H9 (cell line): ENCODE results near the gene SLC37A4. TPM values are rescaled to one million over a fixed set of nuclear protein-coding genes. Genes with fewer than 3 reads are reported as not detected.

Experiments
- DNase-seq: peaks from one replicate; pipeline ENCODE4 v3.0.0-alpha.2; 2017
- H2AFZ ChIP-seq: one replicate; pipeline ENCODE4 v1.6.1; 2013; ENCODE audit warnings: mild to moderate bottlenecking, low read length, control low read depth, moderate library complexity
- H2AK5ac ChIP-seq: 2 replicates; pipeline ENCODE4 v1.6.1; 2013; ENCODE audit warnings: low read length, control low read depth, mixed read lengths; ENCODE audit not compliant: insufficient read length
- H2BK120ac ChIP-seq: one replicate; pipeline ENCODE4 v1.6.1; 2013; ENCODE audit warnings: low read depth, mild to moderate bottlenecking, low read length, control low read depth, inconsistent platforms; ENCODE audit not compliant: poor library complexity, severe bottlenecking
- H2BK12ac ChIP-seq: 2 replicates; pipeline ENCODE4 v1.6.1; 2013; ENCODE audit warnings: low read length, control low read depth, mixed read lengths, low read depth; ENCODE audit not compliant: insufficient read length
- H2BK15ac ChIP-seq: 2 replicates; pipeline ENCODE4 v1.6.1; 2013; ENCODE audit warnings: low read depth, low read length, control low read depth
- H2BK20ac ChIP-seq: one replicate; pipeline ENCODE4 v1.6.1; 2013; ENCODE audit warnings: low read depth, mild to moderate bottlenecking, low read length, control low read depth, inconsistent platforms; ENCODE audit not compliant: poor library complexity, severe bottlenecking
- H2BK5ac ChIP-seq: 2 replicates; pipeline ENCODE4 v1.6.1; 2013; ENCODE audit warnings: low read length, control low read depth, mixed read lengths; ENCODE audit not compliant: insufficient read length
- H3K14ac ChIP-seq: 2 replicates; pipeline ENCODE4 v1.6.1; 2013; ENCODE audit warnings: low read length, control low read depth; ENCODE audit not compliant: insufficient read depth
- H3K18ac ChIP-seq: 2 replicates; pipeline ENCODE4 v1.6.1; 2013; ENCODE audit warnings: low read depth, mild to moderate bottlenecking, mixed read lengths, low read length, control low read depth; ENCODE audit not compliant: insufficient read length
- H3K23ac ChIP-seq: 2 replicates; pipeline ENCODE4 v1.6.1; 2013; ENCODE audit warnings: low read length, control low read depth, mixed read lengths, low read depth; ENCODE audit not compliant: insufficient read length
- H3K23me2 ChIP-seq: 2 replicates; pipeline ENCODE4 v1.6.1; 2013; ENCODE audit warnings: low read depth, mild to moderate bottlenecking, mixed read lengths, low read length, control low read depth; ENCODE audit not compliant: insufficient read length, poor library complexity, severe bottlenecking
- H3K27ac ChIP-seq: 2 replicates; pipeline ENCODE4 v1.5.1; 2013; ENCODE audit warnings: low read length, control low read depth, mixed read lengths, low read depth; ENCODE audit not compliant: insufficient read length
- H3K27me3 ChIP-seq: 2 replicates; pipeline ENCODE4 v1.6.1; 2013; ENCODE audit warnings: low read length, control low read depth, inconsistent platforms; ENCODE audit not compliant: insufficient read depth
- H3K4ac ChIP-seq: 2 replicates; pipeline ENCODE4 v1.6.1; 2013; ENCODE audit warnings: low read depth, mild to moderate bottlenecking, control low read depth, inconsistent platforms, low read length, moderate library complexity
- H3K4me1 ChIP-seq: 2 replicates; pipeline ENCODE4 v1.6.1; 2013; ENCODE audit warnings: low read length, control low read depth, inconsistent platforms; ENCODE audit not compliant: insufficient read depth
- H3K4me2 ChIP-seq: 2 replicates; pipeline ENCODE4 v1.6.1; 2013; ENCODE audit warnings: low read length, control low read depth, mixed read lengths; ENCODE audit not compliant: insufficient read length, insufficient read depth
- H3K56ac ChIP-seq: 2 replicates; pipeline ENCODE4 v1.6.1; 2013; ENCODE audit warnings: low read depth, mild to moderate bottlenecking, mixed read lengths, low read length, control low read depth; ENCODE audit not compliant: insufficient read length
- H3K79me1 ChIP-seq: 2 replicates; pipeline ENCODE4 v1.6.1; 2013; ENCODE audit warnings: low read depth, mild to moderate bottlenecking, moderate library complexity, low read length, control low read depth, inconsistent platforms; ENCODE audit not compliant: insufficient read depth, poor library complexity, severe bottlenecking
- H3K79me2 ChIP-seq: 2 replicates; pipeline ENCODE4 v1.6.1; 2013; ENCODE audit warnings: low read length, control low read depth, inconsistent platforms; ENCODE audit not compliant: insufficient read depth
- H3K9ac ChIP-seq: 2 replicates; pipeline ENCODE4 v1.6.1; 2013; ENCODE audit warnings: low read length, control low read depth, mixed read lengths; ENCODE audit not compliant: insufficient read length; ENCODE audit errors: extremely low read depth
- H3K9me3 ChIP-seq: one replicate; pipeline ENCODE4 v1.6.1; 2013; ENCODE audit warnings: low read depth, low read length, inconsistent platforms; ENCODE audit not compliant: control insufficient read depth
- H3T11ph ChIP-seq: one replicate; pipeline ENCODE4 v1.6.1; 2013; ENCODE audit warnings: mild to moderate bottlenecking, low read length, control low read depth, inconsistent platforms
- H4K20me1 ChIP-seq: one replicate; pipeline ENCODE4 v1.6.1; 2013; ENCODE audit not compliant: control insufficient read depth, insufficient read length, insufficient read depth
- H4K5ac ChIP-seq: 2 replicates; pipeline ENCODE4 v1.6.1; 2013; ENCODE audit warnings: low read depth, mild to moderate bottlenecking, mixed read lengths, low read length, control low read depth; ENCODE audit not compliant: insufficient read length
- H4K8ac ChIP-seq: replicated peaks from 2 replicates; pipeline ENCODE4 v1.6.1; 2013; ENCODE audit warnings: low read length, control low read depth, mixed read lengths, low read depth; ENCODE audit not compliant: insufficient read length
- H4K91ac ChIP-seq: 2 replicates; pipeline ENCODE4 v1.6.1; 2013; ENCODE audit warnings: low read depth, mild to moderate bottlenecking, moderate library complexity, mixed read lengths, low read length, control low read depth; ENCODE audit not compliant: insufficient read length
- H3K27ac Mint-ChIP-seq, 3 experiments: 2 replicates in 2 of 3; 3 replicates in 1 of 3; pipeline ENCODE4 v1.8.0; 2020 to 2021; ENCODE audit warnings: mixed read lengths in 3 of 3, mild to moderate bottlenecking in 1 of 3, moderate library complexity in 1 of 3
- H3K27me3 Mint-ChIP-seq: 2 replicates; pipeline ENCODE4 v1.8.0; 2021; ENCODE audit warnings: low read depth, mild to moderate bottlenecking, moderate library complexity, mixed read lengths
- H3K36me3 Mint-ChIP-seq, 3 experiments: 2 replicates in 2 of 3; 3 replicates in 1 of 3; pipeline ENCODE4 v1.8.0; 2020 to 2021; ENCODE audit warnings: low read depth in 3 of 3, mixed read lengths in 3 of 3; ENCODE audit not compliant: insufficient read depth in 1 of 3
- H3K4me1 Mint-ChIP-seq, 2 experiments: 2 replicates each; pipeline ENCODE4 v1.8.0; 2020; ENCODE audit warnings: mixed read lengths in 2 of 2
- H3K4me3 Mint-ChIP-seq, 2 experiments: 2 replicates in 1 of 2; 3 replicates in 1 of 2; pipeline ENCODE4 v1.8.0; 2020 to 2021; ENCODE audit warnings: mild to moderate bottlenecking in 2 of 2, mixed read lengths in 2 of 2, moderate library complexity in 1 of 2
- H3K9me3 Mint-ChIP-seq, 2 experiments: 2 replicates in 1 of 2; 3 replicates in 1 of 2; pipeline ENCODE4 v1.8.0; 2020; ENCODE audit warnings: mild to moderate bottlenecking in 2 of 2, mixed read lengths in 2 of 2, moderate library complexity in 1 of 2
- CTCF ChIP-seq: fragments of 200-600 bp; sonication (generic); conservative IDR thresholded peaks from 3 replicates; pipeline ENCODE4 v1.8.0; 2021; ENCODE audit warnings: antibody characterized with exemption, mild to moderate bottlenecking
- WGBS: extraction: QIAGEN DNeasy Blood & Tissue Kit; methylation state at CpG from one replicate; pipeline ENCODE4 v1.1.7; 2013; ENCODE audit warnings: missing lambda C conversion rate, low lambda C conversion rate, mixed read lengths; ENCODE audit not compliant: insufficient read length; ENCODE audit errors: extremely low coverage; 5-methylcytosine and 5-hydroxymethylcytosine counted together
- total RNA-seq: library from RNA; stranded (reverse); gene quantifications from 2 replicates; pipeline ENCODE4 v1.2.1, GENCODE V29; 2021

Gene SLC37A4
- total RNA-seq, 1 experiment from 2014 or later, result 41.0 TPM

DNA sequence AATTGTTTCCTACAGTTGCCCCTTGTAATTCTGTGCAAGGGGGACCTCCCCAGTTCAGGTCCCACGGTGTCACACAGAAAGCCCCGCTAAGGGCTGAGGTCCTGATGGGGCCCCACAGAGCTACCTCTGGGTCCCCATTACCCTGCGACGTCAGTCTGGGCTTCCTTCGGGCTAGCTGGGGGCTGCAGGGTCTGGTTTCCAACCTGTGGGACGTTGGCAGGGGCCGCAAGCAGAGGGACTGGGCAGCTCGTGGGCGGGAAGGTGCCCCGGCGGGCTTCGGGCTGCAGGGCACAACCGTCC is 698 bp downstream of the SLC37A4 start:
- Histone ChIP-seq H2BK120ac (no peak overlapping the region), H3K27me3 (no peaks in the 10 kb centered on the region), H3K79me1 (peaks cover 3% of the 10 kb centered on the region), H3K4me2 (peak overlapping the region; percentile 47), H2BK15ac (no peak overlapping the region), H4K8ac (no peak overlapping the region), H3K23ac (no peak overlapping the region), H2AK5ac (no peak overlapping the region), H3K4me1 (peaks cover 8% of the 10 kb centered on the region; the same call in 1 of the 2 replicates), H4K5ac (no peak overlapping the region), H2BK5ac (no peak overlapping the region), H2BK12ac (no peak overlapping the region), H3T11ph (no peak overlapping the region), H2BK20ac (no peak overlapping the region), H4K20me1 (no peaks in the 10 kb centered on the region), H3K14ac (peak overlapping the region; percentile 43; the same call in 1 of the 2 replicates), H3K4ac (no peak overlapping the region), H4K91ac (no peak overlapping the region), H3K27ac (no peak overlapping the region), H3K56ac (no peak overlapping the region), H3K9me3 (no peaks in the 10 kb centered on the region), H3K9ac (peak overlapping the region; percentile 80), H3K18ac (no peak overlapping the region), H2AFZ (no peak overlapping the region), H3K79me2 (no peaks in the 10 kb centered on the region), H3K23me2 (peaks cover 14% of the 10 kb centered on the region)
- no peaks in the 10 kb centered on the region; the same call in 1 of the 2 replicates for H3K27me3 Mint-ChIP-seq
- peak overlapping the region in 1 of 3 experiments; percentile 1; a peak in 1 of 7 replicates for H3K27ac Mint-ChIP-seq
- H3K36me3 Mint-ChIP-seq, result peaks cover 18 to 39% (median 37%) of the 10 kb centered on the region in 3 experiments
- peaks cover 20 to 21% of the 10 kb centered on the region in 2 experiments for H3K4me1 Mint-ChIP-seq
- WGBS, result no CpG with 5 or more reads among the region's 13 CpGs
- no peak for DNase-seq
- peak overlapping the region; percentile 79 to 83 for H3K4me3 Mint-ChIP-seq
- no peaks in the 10 kb centered on the region for H3K9me3 Mint-ChIP-seq
- TF ChIP-seq CTCF, result no peak
